WERI-Rb-1 (cell line): ENCODE measurements around the gene NLRC4.

ENCODE experiments used
- DNase-seq: peaks from one replicate; pipeline ENCODE4 v3.0.0-alpha.2; 2020
- H3K27ac ChIP-seq: fragments of 250-450 bp; sonication (Bioruptor Pico); 2 replicates; pipeline ENCODE4 v1.5.1; 2020; ENCODE audit warnings: mild to moderate bottlenecking, moderate library complexity
- H3K27me3 ChIP-seq: fragments of 250-450 bp; sonication (Bioruptor Pico); 2 replicates; pipeline ENCODE4 v1.5.1; 2021; ENCODE audit warnings: mild to moderate bottlenecking, low read depth, moderate library complexity; ENCODE audit not compliant: insufficient read depth, severe bottlenecking
- H3K36me3 ChIP-seq: fragments of 250-450 bp; sonication (Bioruptor Pico); 2 replicates; pipeline ENCODE4 v1.5.1; 2020; ENCODE audit warnings: mild to moderate bottlenecking, moderate library complexity
- H3K4me3 ChIP-seq: 2 replicates; pipeline ENCODE4 v1.5.1; 2011; ENCODE audit warnings: low read depth, mild to moderate bottlenecking, control low read depth, low read length
- H3K9me3 ChIP-seq: fragments of 250-450 bp; sonication (Bioruptor Pico); 2 replicates; pipeline ENCODE4 v1.5.1; 2021; ENCODE audit warnings: mild to moderate bottlenecking, moderate library complexity; ENCODE audit not compliant: severe bottlenecking
- TF ChIP-seq, protein P1 (sequence below): IDR thresholded peaks from 2 replicates; pipeline ENCODE4 v1.5.1; 2011; ENCODE audit warnings: low read depth, mild to moderate bottlenecking, control low read depth, inconsistent platforms, low read length

NLRC4 gene

DNA sequence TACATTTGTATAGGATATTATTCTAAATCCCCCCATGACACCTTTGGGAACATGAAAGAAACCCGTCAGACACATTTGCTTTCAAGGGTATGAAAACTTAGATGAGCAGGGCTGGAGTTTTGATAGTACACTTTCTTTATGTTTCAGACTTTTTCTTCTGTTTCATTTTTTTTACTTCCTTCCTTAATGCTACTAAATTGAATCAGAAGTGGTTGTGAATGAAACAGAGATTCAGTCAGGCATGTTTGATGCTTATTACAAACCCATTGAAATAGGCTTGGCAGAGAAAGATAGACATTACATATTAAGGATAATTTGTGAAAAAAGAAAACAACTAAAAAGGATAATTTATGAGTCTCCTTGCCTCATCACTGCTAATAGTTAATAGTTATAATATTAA lies 72.3 kb downstream of the NLRC4 start:
- Histone ChIP-seq H3K36me3 (peaks cover 29% of the 10 kb centered on the region), H3K27ac (no peak overlapping the region), H3K9me3 (no peaks in the 10 kb centered on the region), H3K4me3 (no peak overlapping the region), H3K27me3 (no peaks in the 10 kb centered on the region)
- TF ChIP-seq, protein P1, sequence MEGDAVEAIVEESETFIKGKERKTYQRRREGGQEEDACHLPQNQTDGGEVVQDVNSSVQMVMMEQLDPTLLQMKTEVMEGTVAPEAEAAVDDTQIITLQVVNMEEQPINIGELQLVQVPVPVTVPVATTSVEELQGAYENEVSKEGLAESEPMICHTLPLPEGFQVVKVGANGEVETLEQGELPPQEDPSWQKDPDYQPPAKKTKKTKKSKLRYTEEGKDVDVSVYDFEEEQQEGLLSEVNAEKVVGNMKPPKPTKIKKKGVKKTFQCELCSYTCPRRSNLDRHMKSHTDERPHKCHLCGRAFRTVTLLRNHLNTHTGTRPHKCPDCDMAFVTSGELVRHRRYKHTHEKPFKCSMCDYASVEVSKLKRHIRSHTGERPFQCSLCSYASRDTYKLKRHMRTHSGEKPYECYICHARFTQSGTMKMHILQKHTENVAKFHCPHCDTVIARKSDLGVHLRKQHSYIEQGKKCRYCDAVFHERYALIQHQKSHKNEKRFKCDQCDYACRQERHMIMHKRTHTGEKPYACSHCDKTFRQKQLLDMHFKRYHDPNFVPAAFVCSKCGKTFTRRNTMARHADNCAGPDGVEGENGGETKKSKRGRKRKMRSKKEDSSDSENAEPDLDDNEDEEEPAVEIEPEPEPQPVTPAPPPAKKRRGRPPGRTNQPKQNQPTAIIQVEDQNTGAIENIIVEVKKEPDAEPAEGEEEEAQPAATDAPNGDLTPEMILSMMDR, result no peak
- no peak for DNase-seq

DNA sequence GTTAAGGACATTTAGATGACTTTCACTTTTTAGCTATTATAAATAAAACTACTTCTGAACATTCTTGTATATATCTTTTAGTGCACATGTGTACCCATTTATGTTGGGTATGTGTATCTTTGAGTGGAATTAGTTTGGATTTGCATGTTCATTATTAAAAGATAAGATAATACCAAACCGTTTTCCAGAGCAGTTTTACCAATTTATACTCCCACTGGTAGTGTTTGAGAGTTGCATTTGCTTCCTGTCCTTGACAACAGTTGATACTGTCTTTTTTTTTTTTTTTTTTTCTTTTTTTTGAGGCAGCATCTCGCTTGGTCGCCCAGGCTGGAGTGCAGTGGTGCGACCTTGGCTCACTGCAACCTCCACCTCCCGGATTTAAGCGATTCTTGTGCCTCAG lies 75.7 kb downstream of the NLRC4 start:
- Histone ChIP-seq H3K9me3 (no peaks in the 10 kb centered on the region), H3K36me3 (peaks cover 44% of the 10 kb centered on the region), H3K27ac (no peak overlapping the region), H3K27me3 (no peaks in the 10 kb centered on the region), H3K4me3 (no peak overlapping the region)
- TF ChIP-seq, protein P1, result no peak
- no peak for DNase-seq

DNA sequence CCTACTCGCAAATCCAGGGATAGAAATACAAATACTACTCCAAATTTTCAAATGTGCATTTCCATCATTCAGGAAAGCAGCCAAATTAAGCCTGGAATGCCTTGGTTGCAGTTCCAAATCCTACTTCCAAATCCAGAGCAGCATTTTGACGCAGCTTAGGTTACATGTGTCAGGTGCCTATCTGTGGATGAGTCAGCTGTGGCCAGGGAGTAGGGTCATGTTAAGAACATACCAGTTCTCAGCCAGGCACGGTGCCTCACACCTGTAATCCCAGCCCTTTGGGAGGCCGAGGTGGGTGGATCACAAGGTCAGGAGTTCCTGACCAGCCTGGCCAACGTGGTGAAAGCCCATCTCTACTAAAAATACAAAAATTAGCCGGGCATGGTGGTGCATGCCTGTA lies 82.0 kb downstream of the NLRC4 start:
- H3K9me3 ChIP-seq, result no peaks in the 10 kb centered on the region
- no peak overlapping the region for H3K27ac ChIP-seq
- no peak overlapping the region for H3K4me3 ChIP-seq
- H3K36me3 ChIP-seq, result peaks cover 43% of the 10 kb centered on the region
- no peak for DNase-seq
- TF ChIP-seq, protein P1, result no peak
- H3K27me3 ChIP-seq, result no peaks in the 10 kb centered on the region
